ENCODE measurements around the gene TRMT10C.
"Not testable (repeated sequence)": the region's sequence is repeated elsewhere in the genome, so short reads cannot be mapped to it uniquely, and the experiment has no call there.

The TRMT10C gene

DNA sequence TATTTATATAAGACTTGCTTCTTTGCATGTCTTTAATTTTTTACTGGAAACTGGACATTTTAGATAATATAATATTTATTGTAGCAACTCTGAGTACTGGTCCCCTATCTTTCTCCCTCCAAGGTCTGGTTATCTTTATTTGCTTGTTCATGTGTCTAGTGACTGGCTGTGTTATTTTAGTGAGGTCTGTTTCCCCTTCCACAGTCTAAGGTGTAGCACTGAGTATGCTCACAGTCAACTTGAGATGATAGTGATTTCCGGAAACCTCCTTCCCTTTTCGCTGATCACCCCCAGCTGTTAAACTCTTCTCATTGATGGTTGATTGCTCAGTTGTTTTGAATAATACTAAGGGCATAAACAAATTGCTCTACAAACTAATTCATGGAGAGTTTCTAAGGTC lies 49.4 kb downstream of the TRMT10C start:
- H3K4me3 ChIP-seq, result no peak overlapping the region
- no peak overlapping the region for H3K27ac ChIP-seq

DNA sequence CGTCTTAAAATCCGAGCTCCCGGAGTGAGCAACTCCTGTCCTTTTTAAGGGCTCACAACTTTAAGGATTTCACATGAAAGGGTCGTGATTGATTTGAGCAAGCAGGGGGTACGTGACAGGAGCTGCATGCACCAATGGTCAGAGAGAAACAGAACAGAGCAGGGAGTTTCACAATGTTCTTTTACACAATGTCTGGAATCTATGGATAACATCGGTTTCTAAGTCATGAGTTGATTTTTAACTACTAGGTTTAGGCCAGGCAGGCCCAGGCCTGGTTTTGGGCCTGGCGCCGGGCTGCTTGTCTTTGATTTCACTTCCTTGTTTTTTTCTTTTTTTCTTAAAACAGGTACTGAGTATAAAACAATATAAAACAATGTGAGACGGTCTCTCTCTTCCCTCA lies 51.3 kb downstream of the TRMT10C start:
- not testable (repeated sequence) for H3K4me3 ChIP-seq
- H3K27ac ChIP-seq, result peak overlapping the region in 1 of 21 experiments; percentile 39

DNA sequence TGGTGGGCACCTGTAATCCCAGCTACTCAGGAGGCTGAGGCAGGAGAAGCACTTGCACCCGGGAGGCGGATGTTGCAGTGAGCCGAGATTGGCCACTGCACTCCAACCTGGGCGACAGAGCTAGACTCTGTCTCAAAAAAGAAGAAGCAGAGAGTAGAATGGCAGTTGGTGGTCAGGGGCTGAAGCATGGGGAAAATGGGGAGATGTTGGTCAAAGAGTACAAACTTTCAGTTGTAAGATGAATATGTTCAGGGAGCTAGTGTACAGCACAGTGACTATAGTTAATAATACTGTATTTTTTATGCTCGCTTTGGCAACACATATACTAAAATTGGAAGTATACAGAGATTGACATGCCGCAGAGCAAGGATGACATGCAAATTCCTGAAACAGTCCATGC lies 53.9 kb downstream of the TRMT10C start:
- no peak overlapping the region for H3K27ac ChIP-seq
- no peak overlapping the region for H3K4me3 ChIP-seq
